UCSD-AML1 (cell line): ENCODE data around the gene UCN2.

Experiments used
- DNase-seq: peaks from one replicate; lab custom pipeline; 2025; ENCODE audit not compliant: unreplicated experiment; lab: John Stamatoyannopoulos, UW

UCN2 gene

GRCh38 chr3:48563382-48563918 lies at the start of gene UCN2:
Gene UCN2 (minus strand): TSS chr3:48563781. CDS start chr3:48563124, 657 bp downstream.
- DNase-seq = peak; percentile 37

- DNase-seq = no peak
Measured at GRCh38 chr3:48612309-48612708, 48.7 kb upstream of the UCN2 start.

- peak; percentile 93 for DNase-seq
Measured at GRCh38 chr3:48609088-48610005, 45.8 kb upstream of the UCN2 start, which contains the start of gene UQCRC1. Gene UQCRC1 (minus strand): TSS chr3:48609646. CDS start chr3:48609620, 26 bp downstream.

- DNase-seq = no peak
Measured at GRCh38 chr3:48607519-48607918, 43.9 kb upstream of the UCN2 start.

- no peak for DNase-seq
Measured at GRCh38 chr3:48601622-48601994, 38.0 kb upstream of the UCN2 start.

- no peak for DNase-seq
Measured at GRCh38 chr3:48600711-48601621, 37.4 kb upstream of the UCN2 start.

- no peak for DNase-seq
Measured at GRCh38 chr3:48599509-48600285, 36.1 kb upstream of the UCN2 start.

- no peak for DNase-seq
Measured at GRCh38 chr3:48599077-48599501, 35.5 kb upstream of the UCN2 start.

- DNase-seq = peak; percentile 22
Measured at GRCh38 chr3:48598323-48599076, 34.9 kb upstream of the UCN2 start.

GRCh38 chr3:48597408-48597800 lies 33.8 kb upstream of the UCN2 start:
- no peak for DNase-seq

- DNase-seq = no peak
Measured at GRCh38 chr3:48596676-48597407, 33.3 kb upstream of the UCN2 start.

- no peak for DNase-seq
Measured at GRCh38 chr3:48596157-48596556, 32.6 kb upstream of the UCN2 start.

- DNase-seq = no peak
Measured at GRCh38 chr3:48595526-48596121, 32.0 kb upstream of the UCN2 start.

GRCh38 chr3:48595075-48595525 lies 31.5 kb upstream of the UCN2 start, which contains the start of gene COL7A1:
Gene COL7A1 (minus strand): TSS chr3:48595329. CDS start chr3:48595159, 170 bp downstream.
- no peak for DNase-seq

GRCh38 chr3:48594417-48595049 lies 31.0 kb upstream of the UCN2 start:
- no peak for DNase-seq

- no peak for DNase-seq
Measured at GRCh38 chr3:48593337-48593736, 29.8 kb upstream of the UCN2 start.

- no peak for DNase-seq
Measured at GRCh38 chr3:48592519-48593087, 29.0 kb upstream of the UCN2 start.
